H1 (cell line): Measurements from ENCODE around the gene KIAA0930. TPM values are rescaled to one million over a fixed set of nuclear protein-coding genes. Genes with fewer than 3 reads are reported as not detected.

ENCODE experiments used
- CREB1 ChIP-seq: IDR thresholded peaks from 2 replicates; pipeline ENCODE4 v1.6.1; 2012; ENCODE audit warnings: inconsistent platforms
- HDAC6 ChIP-seq: IDR thresholded peaks from one replicate; pipeline ENCODE4 v1.7.1; 2012; ENCODE audit warnings: low read depth, mild to moderate bottlenecking, inconsistent platforms, low read length, moderate library complexity
- SUZ12 ChIP-seq: fragments of 200-600 bp; sonication (generic); IDR thresholded peaks from 2 replicates; pipeline ENCODE4 v1.6.1; 2012; ENCODE audit warnings: mild to moderate bottlenecking, inconsistent platforms, low read length, moderate library complexity, mixed read lengths
- USF2 ChIP-seq: IDR thresholded peaks from 2 replicates; pipeline ENCODE4 v1.6.1; 2011; ENCODE audit warnings: low read length, improper control_type of control experiment
- polyA plus RNA-seq, 7 experiments: library from polyadenylated mRNA; depleted of rRNA in 3 of 7; stranded (reverse) in 5 of 7; unstranded in 2 of 7; fragments of >200 nt in 5 of 7; fragments of 200-250 nt in 2 of 7; gene quantifications; 1 replicate in 5 of 7; 2 replicates in 1 of 7; 4 replicates in 1 of 7; pipeline versions ENCODE4 v1.2.1 to v1.2.3, GENCODE V29; 2011 to 2013; ENCODE audit warnings: missing spikeins in 2 of 7, mixed read lengths in 2 of 7
- total RNA-seq: library from RNA; stranded (reverse); fragmentation: NEBNext Ultra II Directional; extraction: Animal tissue kit (Norgen Biotek cat#: 25700); gene quantifications from 2 replicates; pipeline ENCODE4 v1.2.1, GENCODE V29; 2021

Gene KIAA0930
- total and polyA plus RNA-seq, 2 of the 8 experiments (the other 6 are each of a cell fraction or from before 2014, with no cell fraction given): 61.9 to 66.1 TPM

GRCh38 chr22:45254388-45254787, 13.7 kb upstream of the KIAA0930 start (continued):
- TF ChIP-seq USF2 (no peak), CREB1 (no peak), HDAC6 (no peak), SUZ12 (no peak)
- TF ChIP-seq, all 59 proteins: peak for 0
